Stimulated activated CD8-positive, alpha-beta memory T cell treated with anti-CD3 and anti-CD28 coated beads, Interleukin-4, amount 100 ng/mL, for 48 hours (primary cell): ENCODE results near the gene RHOT1.
"Not testable (repeated sequence)": the region's sequence is repeated elsewhere in the genome, so short reads cannot be mapped to it uniquely, and the experiment has no call there.

Experiments used
- DNase-seq: peaks from one replicate; pipeline ENCODE4 v3.0.0-alpha.2; 2020

The RHOT1 gene

DNA sequence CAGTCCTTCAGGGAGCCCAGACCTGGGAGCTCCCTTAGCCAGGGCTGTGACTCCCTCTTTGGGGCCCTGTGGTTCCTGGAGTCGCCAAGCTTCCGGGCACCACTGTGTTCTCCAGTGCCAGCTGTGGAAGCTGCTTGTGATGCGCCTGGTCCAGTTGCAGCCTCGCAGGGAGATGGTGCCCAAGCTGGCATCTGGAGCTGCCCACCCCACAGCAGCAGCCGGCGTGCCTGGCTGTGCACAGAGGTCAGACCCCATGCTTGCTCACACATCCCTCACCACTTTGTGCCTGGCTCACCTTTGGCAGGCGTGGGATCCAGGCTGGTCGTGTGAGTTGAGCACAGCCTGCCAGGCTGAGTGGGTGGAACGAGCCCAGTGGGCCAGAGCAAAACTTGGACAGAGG, 18.2 kb downstream of the RHOT1 start:
- no peak for DNase-seq

DNA sequence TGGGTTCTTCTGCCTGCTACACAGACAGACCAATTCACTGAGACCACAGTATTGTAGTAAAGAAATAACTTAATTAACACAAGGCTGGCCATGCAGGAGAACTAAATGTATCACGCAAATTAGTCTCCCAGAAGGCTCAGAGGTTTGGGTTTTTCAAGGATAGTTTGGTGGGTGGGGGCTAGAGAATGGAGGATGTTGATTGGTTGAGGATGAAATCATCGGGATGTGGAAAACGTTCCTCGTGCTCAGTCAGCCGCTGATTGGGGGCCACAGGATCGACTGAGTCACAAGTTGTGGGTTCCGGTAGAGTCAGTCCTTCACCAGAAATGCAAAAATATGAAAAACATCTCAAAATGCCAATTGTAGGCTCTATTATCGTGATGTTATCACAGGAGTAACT, 18.7 kb downstream of the RHOT1 start:
- no peak for DNase-seq

DNA sequence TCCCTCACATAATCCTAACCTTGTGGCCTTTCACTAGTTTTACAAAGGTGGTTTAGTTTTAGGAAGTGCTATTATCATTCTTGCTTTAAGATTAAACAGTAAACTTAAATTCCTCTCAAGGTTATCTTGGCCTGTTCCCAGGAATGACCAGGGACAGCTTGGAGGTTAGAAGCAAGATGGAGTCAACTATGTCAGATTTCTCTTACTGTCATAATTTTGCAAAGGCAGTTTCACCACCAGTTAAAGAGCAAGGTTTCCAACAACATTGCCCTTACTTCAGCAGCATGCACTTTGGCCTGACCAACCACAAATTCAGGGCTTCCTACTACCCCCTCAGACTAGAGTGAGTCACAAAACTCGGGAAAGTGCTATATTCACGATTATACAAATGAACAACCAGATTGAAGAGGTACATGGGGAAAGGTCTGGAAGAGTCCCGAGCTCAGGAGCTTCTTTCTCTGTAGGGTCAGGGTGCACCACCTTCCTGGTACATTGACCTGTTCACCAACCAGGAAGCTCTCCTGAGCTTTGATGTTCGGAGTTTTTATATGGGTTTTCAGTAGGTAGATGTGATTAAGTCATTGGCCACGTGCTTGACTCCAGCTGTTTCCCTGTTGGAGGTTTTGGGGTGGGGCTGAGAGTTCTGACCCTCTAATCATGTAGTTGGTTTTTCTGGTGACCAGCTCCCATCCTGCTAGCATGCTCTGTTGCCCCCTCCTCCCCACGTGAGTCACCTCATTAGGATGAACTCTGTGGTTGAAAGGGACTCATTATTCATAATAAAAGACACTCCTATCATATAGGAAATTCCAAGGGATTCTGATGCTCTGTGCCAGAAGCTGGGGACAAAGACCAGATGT, 19.4 kb downstream of the RHOT1 start:
- DNase-seq = no peak

DNA sequence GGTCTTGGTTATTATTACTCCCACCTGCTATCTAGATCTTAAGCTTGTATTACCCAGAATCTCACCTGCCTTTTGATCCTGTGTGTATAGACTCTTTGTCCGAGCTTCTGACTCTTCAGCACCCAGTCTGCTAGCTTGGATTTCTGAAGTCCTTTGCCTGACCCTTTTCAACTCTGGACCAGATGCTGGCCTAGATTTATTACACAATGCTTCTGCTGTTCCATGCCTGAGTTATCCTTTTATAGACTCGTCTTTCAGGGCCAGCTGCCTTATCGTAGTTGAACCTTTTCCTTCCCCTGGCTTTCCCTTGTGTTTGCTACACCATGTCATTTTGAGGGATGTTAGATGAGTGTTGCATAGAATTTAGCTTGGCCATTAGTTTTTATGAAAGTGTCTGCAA, 32.6 kb downstream of the RHOT1 start:
- DNase-seq = no peak

DNA sequence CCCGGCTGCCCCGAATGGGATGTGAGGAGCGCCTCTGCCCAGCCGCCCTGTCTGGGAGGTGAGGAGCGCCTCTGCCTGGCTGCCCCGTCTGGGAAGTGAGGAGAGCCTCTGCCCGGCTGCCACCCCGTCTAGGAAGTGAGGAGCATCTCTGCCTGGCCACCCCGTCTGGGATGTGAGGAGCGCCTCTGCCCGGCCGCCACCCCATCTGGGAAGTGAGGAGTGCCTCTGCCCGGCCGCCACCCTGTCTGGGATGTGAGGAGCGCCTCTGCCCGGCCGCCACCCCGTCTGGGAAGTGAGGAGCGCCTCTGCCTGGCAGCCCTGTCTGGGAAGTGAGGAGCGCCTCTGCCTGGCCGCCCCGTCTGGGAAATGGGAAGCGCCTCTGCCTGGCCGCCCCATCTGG, 36.4 kb downstream of the RHOT1 start:
- DNase-seq = not testable (repeated sequence)

DNA sequence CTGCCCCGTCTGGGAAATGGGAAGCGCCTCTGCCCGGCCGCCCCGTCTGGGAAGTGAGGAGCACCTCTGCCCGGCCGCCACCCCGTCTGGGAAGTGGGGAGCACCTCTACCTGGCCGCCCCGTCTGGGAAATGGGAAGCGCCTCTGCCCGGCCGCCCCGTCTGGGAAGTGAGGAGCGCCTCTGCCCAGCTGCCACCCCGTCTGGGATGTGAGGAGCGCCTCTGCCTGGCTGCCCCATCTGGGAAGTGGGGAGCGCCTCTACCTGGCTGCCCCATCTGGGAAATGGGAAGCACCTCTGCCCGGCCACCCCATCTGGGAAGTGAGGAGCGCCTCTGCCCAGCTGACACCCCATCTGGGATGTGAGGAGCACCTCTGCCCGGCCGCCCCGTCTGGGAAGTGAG, 36.8 kb downstream of the RHOT1 start:
- not testable (repeated sequence) for DNase-seq

DNA sequence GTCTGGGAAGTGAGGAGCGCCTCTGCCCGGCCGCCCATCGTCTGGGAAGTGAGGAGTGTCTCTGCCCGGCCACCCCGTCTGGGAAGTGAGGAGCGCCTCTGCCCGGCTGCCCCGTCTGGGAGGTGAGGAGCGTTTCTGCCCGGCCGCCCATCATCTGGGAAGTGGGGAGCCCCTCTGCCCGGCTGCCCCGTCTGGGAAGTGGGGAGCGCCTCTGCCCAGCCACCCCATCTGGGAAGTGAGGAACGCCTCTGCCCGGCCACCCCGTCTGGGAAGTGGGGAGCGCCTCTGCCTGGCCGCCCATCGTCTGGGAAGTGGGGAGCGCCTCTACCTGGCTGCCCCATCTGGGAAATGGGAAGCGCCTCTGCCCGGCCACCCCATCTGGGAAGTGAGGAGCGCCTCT, 37.2 kb downstream of the RHOT1 start:
- DNase-seq = not testable (repeated sequence)

DNA sequence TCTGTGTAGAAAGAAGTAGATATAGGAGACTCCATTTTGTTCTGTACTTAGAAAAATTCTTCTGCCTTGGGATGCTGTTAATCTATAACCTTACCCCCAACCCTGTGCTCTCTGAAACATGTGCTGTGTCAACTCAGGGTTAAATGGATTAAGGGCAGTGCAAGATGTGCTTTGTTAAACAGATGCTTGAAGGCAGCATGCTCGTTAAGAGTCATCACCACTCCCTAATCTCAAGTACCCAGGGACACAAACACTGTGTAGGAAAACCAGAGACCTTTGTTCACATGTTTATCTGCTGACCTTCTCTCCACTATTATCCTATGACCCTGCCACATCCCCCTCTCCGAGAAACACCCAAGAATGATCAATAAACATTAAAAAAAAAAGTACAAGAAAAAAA, 38.0 kb downstream of the RHOT1 start:
- DNase-seq = not testable (repeated sequence)

DNA sequence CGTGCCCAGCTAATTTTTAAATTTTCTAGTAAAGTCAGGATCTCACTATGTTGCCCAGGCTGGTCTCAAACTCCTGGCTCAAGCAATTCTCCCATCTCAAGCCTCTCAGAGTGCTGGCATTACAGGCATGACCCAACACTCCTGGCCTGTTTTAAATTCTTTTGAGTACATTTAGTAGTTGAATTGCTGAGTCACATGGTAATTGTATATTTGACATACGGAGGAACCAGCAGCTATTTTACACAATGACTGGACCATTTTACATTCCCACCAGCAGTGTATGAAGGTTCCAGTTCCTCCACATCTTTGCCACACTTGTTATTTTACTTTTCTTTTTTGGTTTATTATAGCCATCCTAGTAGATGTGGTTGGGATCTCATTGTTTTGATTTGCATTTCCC, 43.6 kb downstream of the RHOT1 start:
- DNase-seq = no peak

DNA sequence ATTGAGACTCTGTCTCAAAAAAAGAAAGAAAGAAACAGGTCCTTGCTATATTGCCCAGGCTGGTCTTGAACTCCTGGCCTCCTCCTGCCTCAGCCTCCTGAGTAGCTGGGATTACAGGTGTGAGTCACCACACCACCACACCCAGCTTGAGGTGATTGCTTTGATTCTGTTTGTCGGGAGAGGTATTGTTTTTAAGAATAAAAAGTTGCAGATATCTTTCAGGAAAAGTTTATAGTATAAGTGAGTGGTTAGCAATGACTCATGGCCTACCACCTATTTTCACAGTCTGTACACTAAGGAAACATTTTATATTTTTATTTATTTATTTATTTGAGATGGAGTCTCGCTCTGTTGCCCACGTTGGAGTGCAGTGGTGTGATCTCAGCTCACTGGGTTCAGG, 45.0 kb downstream of the RHOT1 start:
- DNase-seq = no peak

DNA sequence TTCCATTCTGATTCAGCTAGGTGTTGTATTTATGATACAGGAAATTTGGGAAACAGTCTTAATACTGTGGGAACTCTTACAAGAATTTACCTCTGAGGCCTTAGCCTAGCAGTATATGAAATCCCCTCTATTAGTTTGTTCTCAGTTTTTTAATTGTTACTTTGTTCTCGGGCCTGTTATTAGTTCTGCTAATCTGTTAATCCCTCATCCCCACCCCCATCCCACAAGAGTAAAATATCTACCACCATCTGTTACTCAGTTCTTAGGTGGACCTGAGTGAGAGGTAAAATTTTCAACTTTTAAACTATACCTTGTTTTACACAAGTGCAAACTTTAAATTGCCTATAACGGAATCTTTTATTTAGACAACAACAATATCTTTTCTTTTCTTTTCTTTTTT, 47.0 kb downstream of the RHOT1 start:
- DNase-seq = no peak

DNA sequence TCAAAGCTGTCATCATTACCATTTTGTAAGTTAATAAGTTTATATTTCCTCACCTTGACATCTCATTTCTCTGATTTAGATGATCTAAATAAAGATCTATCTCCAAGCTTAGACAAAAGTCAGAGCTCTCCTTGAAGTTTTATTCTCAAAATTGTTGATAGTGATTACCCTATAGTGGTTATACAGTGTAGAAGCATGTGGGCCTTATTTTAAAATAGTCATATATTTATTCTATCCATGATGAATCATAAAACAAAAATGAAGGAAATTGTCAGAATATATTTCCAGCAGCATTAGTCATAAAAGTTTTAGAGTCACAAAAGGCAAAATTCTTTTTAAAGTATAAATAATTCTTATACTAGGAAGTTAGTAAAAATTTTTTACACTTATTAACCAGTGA, 49.0 kb downstream of the RHOT1 start:
- DNase-seq = no peak

DNA sequence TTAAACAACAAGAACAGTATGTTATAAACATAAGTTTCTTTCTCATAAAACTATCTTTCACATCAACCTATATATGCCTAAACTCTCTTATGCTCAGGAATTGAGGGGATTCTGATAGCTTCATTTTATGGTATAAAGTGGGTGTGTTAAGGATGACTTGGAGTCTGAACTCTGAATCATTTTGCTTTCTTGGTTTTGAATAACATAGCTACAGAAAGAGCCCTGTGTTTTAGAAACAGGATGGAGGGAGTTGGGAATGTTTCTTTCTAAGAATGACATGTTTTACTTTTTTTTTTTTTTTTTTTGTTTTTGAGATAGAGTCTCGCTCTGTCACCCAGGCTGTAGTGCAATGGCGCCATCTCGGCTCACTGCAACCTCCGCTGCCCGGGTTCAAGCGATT, 50.1 kb downstream of the RHOT1 start:
- DNase-seq = no peak

DNA sequence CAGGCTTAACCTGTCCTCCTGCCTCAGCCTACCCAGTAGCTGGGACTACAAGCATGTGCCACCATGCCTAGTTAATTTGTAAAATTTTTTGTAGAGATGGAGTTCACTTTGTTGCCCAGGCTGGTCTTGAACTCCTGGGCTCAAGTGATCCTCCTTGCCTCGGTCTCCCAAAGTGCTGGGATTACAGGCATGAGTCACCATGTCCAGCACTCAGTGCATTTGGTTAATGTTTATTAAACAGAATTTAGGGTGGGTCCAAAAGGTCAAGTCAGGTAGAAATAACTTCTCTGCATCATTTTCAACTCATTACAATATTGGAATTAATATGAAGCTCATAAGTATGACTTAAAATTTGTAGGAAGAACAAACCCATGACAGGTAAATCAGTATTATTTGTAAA, 55.7 kb downstream of the RHOT1 start:
- no peak for DNase-seq

DNA sequence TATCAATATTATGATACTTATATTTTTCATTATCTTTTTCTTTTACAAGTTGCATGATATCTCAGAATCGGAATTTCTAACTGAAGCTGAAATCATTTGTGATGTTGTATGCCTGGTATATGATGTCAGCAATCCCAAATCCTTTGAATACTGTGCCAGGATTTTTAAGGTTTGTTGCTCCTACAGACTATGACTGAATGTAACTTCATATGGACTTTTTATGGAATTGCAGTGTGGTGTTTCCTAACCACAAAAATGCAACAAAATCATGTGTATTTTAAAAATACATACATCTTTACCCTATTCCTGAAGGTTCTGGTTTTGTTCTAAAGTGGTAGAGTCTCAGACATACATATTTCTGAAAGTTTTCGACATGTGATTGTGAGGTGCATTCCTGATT, 64.6 kb downstream of the RHOT1 start:
- DNase-seq = no peak

DNA sequence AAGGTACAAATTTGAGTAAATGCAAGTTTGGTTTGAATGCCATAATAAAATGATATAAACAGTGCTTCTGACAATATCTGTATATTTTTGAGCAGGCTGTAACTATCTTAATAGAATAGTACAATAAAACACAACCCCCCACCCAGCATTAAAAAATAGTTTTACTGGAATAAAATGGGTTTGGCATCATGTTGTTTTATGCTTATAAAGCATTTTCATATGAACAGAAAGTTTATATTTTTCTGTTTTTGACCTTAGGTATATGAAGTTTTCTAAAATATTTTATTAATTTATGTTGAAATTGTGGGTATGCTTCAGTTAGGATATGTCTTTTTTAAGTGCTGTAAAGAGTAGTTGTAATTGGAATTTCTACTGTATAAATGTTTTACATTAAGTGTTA, 66.1 kb downstream of the RHOT1 start:
- DNase-seq = no peak

DNA sequence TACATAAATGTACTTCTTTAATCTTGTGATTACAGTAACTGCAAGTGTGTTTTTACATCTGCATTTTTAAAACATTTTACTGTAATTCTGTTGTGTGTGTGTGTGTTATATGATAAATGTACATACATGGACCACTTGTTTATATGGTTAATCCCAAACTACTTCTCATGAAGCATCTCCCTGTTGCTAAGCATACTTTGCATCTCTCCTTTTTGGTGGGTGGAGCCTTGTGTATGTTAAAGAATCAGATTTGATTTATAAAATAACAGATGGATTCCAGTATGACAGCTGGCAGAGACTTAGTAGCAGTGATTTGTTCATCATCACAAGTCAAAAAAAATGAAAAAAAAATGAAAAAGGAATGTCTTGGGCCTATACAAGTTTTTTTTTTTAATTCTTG, 67.3 kb downstream of the RHOT1 start:
- DNase-seq = no peak

DNA sequence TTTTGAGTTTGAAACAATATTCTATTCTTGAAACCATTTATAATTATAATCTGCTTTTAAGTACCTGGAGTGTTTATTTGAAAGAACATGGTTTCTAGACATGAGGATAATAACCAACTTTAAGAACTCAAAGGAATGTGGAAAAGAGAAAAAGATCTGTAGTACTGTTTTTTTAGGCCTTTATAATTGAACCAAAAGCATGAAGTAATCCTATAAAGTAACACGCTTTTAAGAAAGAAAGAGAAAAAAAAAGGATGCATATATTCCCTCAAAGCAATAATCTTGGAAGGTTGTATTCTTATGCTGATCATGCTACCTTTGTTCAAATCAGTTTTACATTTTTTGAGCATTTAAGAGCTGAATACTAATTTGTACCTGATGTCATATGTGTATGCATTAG, 69.4 kb downstream of the RHOT1 start:
- no peak for DNase-seq

DNA sequence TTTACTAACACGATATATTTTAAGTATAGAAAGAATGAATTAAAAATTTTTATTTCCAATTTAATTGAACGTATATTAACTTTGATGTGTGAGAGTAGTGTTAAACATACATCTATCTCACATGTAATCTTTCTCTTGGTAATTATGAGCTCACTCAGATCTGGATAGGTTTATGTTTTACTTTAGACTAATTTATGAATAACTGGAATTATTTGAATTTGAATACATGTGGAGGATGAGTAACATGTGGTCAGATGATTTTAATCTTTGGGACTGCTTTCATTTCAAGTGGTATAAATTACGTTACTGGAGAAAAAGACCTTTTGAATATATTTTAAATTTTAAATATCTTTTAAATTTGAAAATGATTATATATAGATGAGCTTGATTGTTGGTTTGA, 73.4 kb downstream of the RHOT1 start:
- DNase-seq = no peak

DNA sequence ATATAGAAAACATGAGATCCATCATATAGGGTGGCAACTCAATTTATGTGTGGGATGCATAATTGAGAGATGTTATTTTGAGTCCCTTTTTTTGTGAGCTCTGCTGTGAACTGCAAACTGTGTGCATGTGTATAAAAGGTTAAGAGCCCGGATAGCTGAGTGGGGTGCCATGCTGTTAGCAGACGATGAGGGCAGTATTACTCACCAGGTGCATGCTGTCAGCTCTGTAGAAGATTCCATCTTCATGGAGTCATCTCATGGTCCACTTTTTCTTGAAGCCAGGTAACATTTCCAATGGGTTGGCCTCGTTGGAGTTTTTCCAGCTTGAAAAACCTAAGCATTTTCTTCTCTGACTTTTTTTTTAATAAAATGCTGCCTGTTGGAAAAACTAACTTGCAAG, 80.3 kb downstream of the RHOT1 start:
- DNase-seq = no peak

DNA sequence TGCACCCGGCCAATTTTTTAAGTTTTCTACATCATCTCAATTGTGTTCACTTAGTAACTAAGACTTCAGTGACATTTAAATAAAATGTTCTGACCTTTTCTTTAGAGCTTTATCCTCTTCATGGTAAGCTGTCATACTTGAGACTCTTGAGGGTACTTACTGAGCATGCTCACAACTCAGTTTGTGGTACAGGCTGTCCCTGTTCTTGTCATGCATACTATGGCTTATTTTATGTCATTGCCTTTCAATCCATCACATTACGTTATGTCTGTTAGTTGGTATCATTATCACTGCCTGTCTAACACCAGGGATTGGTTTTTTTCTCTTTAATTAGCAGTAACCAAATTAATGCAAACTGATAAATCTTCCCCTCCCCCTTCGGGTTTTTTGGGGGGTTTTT, 81.4 kb downstream of the RHOT1 start:
- no peak for DNase-seq

DNA sequence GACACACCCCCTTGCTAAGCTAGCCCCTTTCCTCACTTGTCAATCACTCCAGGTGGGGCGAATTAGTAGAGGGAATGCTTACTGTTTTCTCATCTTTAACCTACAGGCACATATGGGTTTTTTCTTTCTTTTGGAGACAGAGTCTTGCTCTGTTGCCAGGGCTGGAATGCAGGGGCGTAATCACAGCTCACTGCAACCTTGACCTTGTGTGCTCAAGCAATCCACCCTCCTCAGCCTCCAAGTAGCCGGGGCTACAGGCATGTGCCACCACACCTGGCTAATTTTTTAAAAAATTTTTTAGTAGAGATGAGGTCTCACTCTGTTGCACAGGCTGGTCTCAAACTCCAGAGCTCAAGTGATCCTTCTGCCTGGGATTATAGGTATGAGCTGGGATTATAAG, 84.6 kb downstream of the RHOT1 start:
- DNase-seq = no peak

DNA sequence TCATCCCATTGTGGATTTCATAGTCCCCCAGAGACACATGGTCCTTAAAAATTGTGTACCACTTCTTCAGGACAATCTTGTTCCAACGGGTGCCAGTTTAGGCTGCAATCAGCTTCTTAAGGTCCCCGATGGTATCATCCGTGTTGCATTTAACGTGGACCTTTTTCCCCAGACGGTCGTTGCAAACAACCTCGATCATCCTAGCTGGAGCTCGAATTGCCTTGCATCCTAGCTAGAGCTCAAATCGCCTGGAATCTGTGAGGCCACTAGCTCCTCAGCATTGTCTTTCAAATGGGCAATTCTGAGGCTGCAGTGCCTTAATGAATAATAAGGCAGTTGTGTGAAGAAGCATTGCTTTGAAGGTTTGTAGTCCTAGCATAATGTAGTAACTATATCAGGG, 85.6 kb downstream of the RHOT1 start:
- DNase-seq = no peak

DNA sequence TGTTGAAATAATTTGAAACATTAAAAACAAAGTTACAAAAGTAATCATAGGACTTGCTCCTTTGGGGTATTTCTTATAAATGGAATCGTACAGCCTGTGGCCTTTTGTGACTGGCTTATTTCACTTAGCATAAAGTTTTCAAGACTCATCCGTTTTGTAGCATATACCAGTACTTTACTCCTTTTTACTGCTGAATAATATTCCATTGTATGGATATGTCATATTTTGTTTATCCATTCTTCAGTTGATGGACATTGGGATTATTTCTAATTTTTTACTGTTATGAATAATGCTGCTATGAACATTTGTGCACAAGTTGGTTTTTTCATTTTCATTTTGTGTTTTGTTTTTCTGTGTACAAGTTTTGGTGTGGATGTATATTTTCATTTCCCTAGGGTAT, 93.3 kb downstream of the RHOT1 start:
- no peak for DNase-seq

DNA sequence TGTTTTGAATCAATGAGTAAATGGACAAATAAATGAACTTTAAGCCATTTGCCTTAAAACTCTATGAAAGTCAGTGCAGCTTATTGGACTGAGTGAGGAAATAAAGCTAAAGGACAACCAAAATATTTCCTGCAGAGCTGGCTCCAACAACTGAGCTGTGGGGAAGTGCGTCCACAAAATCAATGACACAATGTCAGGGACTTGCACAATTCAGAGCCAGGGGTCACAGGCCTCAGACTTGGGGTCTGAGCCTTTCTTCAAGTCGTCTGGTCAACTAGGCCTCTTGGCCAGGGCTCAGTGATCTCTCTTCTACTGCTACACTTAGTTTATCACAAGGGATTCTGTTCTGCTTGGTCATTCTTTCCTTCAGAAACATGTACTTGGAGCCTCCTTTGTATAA, 97.2 kb downstream of the RHOT1 start:
- no peak for DNase-seq
